HG03520 (cell line): Measurements from ENCODE around the gene INVS.

Source experiments
- ATAC-seq: cut with Tn5 transposase; IDR thresholded peaks from one replicate; pipeline ENCODE4 v1.9.1; 2021; ENCODE audit warnings: mild to moderate bottlenecking, moderate library complexity; ENCODE audit not compliant: unreplicated experiment

INVS gene

GRCh38 chr9:100190339-100190738 is 91.3 kb downstream of the INVS start:
- no peak for ATAC-seq

- no peak for ATAC-seq
Observed at GRCh38 chr9:100191264-100191663, 92.2 kb downstream of the INVS start.

- no peak for ATAC-seq
Observed at GRCh38 chr9:100193078-100193477, 94.0 kb downstream of the INVS start.

GRCh38 chr9:100196215-100196614 is 97.2 kb downstream of the INVS start:
- no peak for ATAC-seq

- ATAC-seq = no peak
Observed at GRCh38 chr9:100196828-100197227, 97.8 kb downstream of the INVS start.

- no peak for ATAC-seq
Observed at GRCh38 chr9:100197553-100197952, 98.5 kb downstream of the INVS start.

- no peak for ATAC-seq
Observed at GRCh38 chr9:100202806-100203205, 103.8 kb downstream of the INVS start.

- no peak for ATAC-seq
Observed at GRCh38 chr9:100204796-100205195, 105.8 kb downstream of the INVS start.

- ATAC-seq = no peak
Observed at GRCh38 chr9:100206899-100207298, 107.9 kb downstream of the INVS start.

- ATAC-seq = no peak
Observed at GRCh38 chr9:100208673-100209072, 109.6 kb downstream of the INVS start.

GRCh38 chr9:100211476-100211875 is 112.4 kb downstream of the INVS start:
- no peak for ATAC-seq

- no peak for ATAC-seq
Observed at GRCh38 chr9:100213730-100214477, 114.9 kb downstream of the INVS start.

- peak; percentile 47 for ATAC-seq
Observed at GRCh38 chr9:100216178-100216787, 117.2 kb downstream of the INVS start.

GRCh38 chr9:100217536-100217935 is 118.5 kb downstream of the INVS start:
- no peak for ATAC-seq

- ATAC-seq = peak; percentile 73
Observed at GRCh38 chr9:100219347-100219746, 120.3 kb downstream of the INVS start.

- no peak for ATAC-seq
Observed at GRCh38 chr9:100220936-100221335, 121.9 kb downstream of the INVS start.

GRCh38 chr9:100221538-100221937 is 122.5 kb downstream of the INVS start:
- ATAC-seq = no peak

- no peak for ATAC-seq
Observed at GRCh38 chr9:100222674-100223073, 123.6 kb downstream of the INVS start.

- no peak for ATAC-seq
Observed at GRCh38 chr9:100227636-100228035, 128.6 kb downstream of the INVS start.

- no peak for ATAC-seq
Observed at GRCh38 chr9:100228352-100228869, 129.4 kb downstream of the INVS start.

- no peak for ATAC-seq
Observed at GRCh38 chr9:100229136-100229535, 130.1 kb downstream of the INVS start.

- no peak for ATAC-seq
Observed at GRCh38 chr9:100229561-100229960, 130.5 kb downstream of the INVS start.
